GM19239 (cell line): ENCODE measurements around the gene SLCO6A1.
A peak's percentile ranks its signal among the peaks of the same experiment; 100 is the strongest.
"Not testable (repeated sequence)": the region's sequence is repeated elsewhere in the genome, so short reads cannot be mapped to it uniquely, and the experiment has no call there.

Experiments
- DNase-seq: peaks from one replicate; pipeline ENCODE4 v3.0.0; 2011; ENCODE audit warnings: low spot score; ENCODE audit not compliant: insufficient read length
- FAIRE-seq: peaks from 2 replicates; lab custom pipeline; 2011; peaks lifted over from hg19 to GRCh38; lab: Jason Lieb, UNC

Gene SLCO6A1

GRCh38 chr5:102498271-102499034 lies at the start of gene SLCO6A1:
Gene SLCO6A1 (minus strand): TSS chr5:102499001. CDS start chr5:102498844, 157 bp downstream.
- FAIRE-seq (no peak), DNase-seq (no peak)

DNA sequence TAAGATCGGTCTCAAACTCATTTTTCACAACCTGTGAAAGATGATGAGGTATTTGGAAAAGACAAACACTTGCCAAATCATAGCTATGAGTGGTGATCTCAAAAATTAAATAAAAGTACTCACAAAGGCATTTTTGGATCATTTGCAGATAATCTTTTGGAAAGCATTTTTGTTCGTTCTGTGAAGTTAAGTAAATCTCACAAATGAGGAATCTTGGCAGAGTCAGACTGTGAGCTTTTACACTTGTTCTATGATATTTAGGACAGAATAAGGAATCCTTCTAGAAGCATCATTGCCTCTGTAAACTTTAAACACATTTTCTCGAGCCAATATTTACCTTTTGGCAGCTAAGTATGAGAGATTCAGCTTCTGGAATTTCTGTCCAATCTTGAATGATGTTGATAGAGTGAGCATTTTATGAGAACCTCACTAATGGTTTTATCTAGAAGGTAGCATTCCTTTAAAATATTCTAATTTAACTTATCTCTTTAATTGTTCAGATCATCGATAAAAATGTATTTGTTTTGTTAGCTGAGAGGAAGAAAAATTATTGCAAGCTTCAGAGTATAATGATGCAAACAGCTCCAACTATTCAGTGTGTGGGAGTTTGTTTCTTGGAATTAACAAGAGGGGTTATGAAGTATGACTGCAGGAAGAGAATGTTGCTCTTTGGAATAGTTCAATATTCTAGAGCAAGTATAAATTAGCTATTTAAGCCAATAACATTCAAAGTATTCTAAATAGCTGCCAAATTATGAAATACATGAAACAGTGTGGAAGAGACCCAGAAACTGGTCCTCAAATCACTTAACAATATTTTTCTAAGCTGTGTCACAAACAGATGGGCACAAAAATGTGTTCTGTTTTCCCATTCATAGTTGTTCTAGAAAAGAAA lies 48.6 kb upstream of the SLCO6A1 start:
- FAIRE-seq: no peak
- DNase-seq: no peak

DNA sequence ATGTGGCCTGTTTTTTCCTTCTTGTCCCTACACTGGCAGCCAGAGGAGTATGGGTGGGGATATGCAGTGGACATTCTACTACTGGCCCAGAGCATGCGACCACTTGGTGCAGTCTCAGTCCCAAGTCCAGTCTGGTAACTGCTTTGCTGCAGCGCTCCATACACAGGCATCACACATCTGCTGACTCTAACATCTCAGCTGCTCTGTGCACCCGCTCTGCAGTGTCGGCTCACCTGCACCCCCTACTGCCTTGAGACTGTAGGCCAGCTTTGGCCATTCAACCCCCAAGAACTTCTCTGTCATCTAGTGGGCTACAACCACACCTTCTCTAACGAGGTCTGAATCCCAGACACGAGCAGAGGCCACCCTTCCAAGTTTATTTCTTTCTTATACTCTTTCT lies 46.4 kb upstream of the SLCO6A1 start:
- FAIRE-seq (no peak), DNase-seq (no peak)

GRCh38 chr5:102542057-102542456 lies 43.3 kb upstream of the SLCO6A1 start:
- DNase-seq (no peak), FAIRE-seq (no peak)

- DNase-seq (no peak), FAIRE-seq (no peak)
These were observed 41.4 kb upstream of the SLCO6A1 start for GRCh38 chr5:102539996-102540728.

DNA sequence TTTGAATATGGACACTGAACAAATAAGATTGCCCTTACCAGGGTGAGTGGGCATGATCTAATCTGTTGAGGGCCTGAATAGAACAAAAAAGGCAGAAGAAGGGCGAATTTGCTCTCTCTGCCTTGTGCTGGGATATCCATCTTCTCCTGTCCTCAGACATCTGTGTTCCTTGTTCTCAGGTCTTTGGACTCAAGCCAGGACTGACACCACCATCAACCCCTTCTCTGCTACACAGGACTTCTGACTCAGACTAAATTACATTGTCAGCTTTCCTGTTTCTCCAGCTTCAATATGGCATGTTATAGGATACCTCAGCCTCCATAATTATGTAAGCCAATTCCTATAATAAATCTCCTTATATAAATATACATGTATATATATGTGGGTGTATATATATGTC lies 40.8 kb upstream of the SLCO6A1 start:
- FAIRE-seq: no peak
- DNase-seq: no peak

- FAIRE-seq (no peak), DNase-seq (no peak)
These were observed 38.2 kb upstream of the SLCO6A1 start for GRCh38 chr5:102537011-102537410.

GRCh38 chr5:102536323-102536928 lies 37.6 kb upstream of the SLCO6A1 start:
- no peak for FAIRE-seq
- no peak for DNase-seq

- FAIRE-seq: no peak
- DNase-seq: no peak
These were observed 33.3 kb upstream of the SLCO6A1 start for GRCh38 chr5:102532123-102532522.

GRCh38 chr5:102531506-102531905 lies 32.7 kb upstream of the SLCO6A1 start:
- FAIRE-seq: no peak
- DNase-seq: no peak

DNA sequence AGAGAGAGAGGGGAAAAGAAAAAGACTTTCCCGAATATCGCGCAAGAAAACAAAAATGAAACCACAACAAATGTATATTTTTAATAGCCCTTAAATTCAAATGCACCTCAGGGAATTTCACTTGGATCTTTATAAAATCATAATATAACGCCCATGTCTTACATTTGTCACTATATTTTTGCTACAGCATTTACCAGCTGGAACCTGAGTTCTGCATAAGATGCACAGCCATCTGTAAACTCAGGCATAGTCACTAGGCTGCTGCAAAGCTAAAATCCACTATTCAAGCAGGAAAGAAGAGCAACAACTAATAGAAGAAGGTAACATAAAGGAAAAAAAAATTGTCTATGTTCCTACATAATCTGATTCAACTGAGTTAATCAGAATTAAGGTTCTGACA lies 30.6 kb upstream of the SLCO6A1 start:
- DNase-seq: no peak
- no peak for FAIRE-seq

DNA sequence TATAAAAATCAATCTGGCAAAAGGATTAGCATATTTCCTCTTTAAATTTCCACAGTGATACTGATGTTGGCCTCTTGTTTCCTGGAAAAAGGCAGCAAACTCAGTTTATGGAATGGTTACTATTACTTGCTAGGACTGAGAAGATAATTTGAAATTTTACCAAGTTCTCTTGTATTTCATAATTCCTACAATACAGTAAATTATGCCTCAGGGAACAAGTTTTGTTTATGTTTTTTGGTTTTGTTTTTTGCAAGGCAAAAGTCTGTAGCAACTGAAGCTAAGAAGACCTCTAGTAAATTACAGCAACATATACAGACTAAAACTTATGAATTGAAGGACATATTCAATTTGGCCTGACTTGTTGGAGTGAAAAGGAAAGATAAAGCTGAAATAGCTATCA lies 30.2 kb upstream of the SLCO6A1 start:
- FAIRE-seq: no peak

DNA sequence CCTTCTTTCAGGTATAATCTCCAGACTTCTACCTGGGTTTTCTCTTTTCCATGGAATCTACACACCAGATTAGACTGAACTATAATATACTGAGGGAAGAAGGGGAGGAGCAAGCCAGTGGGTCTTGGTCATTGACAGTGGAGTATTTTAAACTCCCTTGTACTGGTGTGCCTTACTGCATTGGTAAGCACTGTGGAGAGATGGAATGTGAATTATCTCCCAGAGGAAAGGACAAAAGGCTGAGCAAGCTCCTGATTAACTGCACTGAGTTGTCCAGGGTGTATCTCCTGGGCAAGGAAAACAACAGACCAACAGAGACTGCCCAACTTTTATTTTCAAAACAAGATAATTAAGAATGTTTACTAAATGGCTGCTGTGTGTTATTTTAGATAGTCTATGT lies 29.8 kb upstream of the SLCO6A1 start:
- no peak for FAIRE-seq
- DNase-seq: no peak

More for the DNA sequence above, 30.2 kb upstream of the SLCO6A1 start:
- DNase-seq: no peak

GRCh38 chr5:102527547-102527946 lies 28.7 kb upstream of the SLCO6A1 start:
- no peak for DNase-seq
- no peak for FAIRE-seq

DNA sequence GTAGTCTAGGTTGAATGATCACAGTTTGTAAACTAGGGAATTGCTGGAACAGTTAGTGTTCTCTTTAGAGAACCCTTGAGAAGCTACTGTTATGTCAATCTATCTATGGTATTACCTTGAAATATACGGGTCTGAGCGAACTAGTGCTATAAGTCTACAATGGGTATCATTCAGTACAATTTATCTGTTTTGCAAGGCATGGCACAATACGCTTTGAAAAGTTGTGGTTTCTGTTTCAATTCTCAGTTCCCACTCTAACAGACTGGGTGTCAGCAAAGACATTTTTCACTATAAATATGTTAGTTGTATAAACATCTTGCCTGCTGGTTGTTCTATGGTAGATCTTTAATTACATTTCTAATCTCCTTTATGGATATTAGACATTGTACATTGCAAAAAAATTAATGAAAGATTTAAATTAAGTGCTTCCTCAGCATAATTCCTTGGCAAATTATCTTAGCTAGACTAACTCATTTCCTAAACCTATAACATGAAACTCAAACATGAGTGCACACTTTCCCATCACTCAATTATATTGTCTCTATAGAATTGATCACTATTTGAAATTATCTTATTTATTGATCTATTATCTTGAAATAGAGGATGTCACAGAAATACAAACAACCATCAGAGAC lies 24.9 kb upstream of the SLCO6A1 start:
- DNase-seq (peak; percentile 12), FAIRE-seq (peak; percentile 79)

GRCh38 chr5:102511666-102512065 lies 12.9 kb upstream of the SLCO6A1 start:
- FAIRE-seq: no peak
- DNase-seq: no peak

DNA sequence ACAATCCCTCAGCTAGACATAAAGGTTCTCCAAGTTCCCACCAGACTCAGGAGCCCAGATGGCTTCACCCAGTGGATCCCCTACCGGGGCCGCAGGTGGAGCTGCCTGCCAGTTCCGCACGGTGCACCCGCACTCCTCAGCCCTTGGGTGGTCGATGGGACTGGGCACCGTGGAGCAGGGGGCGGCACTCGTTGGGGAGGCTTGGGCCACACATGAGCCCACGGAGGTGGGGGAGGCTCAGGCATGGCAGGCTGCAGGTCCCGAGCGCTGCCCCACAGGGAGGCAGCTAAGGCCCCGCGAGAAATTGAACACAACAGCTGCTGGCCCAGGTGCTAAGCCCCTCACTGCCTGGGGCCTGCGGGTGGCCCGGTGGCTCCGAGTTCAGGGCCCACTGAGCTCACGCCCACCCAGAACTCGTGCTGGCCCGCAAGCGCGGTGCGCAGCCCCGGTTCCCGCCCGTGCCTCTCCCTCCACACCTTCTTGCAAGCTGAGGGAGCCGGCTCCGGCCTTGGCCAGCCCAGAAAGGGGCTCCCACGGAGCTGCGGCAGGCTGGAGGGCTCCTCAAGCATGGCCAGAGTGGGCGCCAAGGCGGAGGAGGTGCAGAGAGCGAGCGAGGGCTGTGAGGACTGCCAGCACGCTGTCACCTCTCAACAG lies 7.4 kb downstream of the SLCO6A1 start:
- not testable (repeated sequence) for FAIRE-seq, DNase-seq

DNA sequence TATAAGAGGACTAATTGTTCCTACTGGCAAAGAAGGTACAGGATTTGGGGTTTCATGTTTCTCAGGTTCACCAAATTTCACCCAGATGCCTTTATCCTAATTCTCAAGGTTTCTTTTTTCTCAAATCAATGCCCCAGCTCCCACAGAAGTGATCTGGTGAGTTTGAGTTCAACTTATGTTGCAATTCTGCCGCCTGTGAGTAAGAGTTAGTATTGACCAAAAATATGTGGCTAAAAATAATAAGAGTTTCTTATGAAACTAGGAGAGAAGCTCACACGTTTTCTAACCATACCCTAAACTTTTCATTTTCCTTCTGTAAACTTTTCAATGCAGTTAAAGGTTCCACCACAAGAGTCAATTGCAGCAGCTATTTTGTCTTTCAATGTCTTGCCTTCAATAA lies 15.1 kb downstream of the SLCO6A1 start:
- no peak for DNase-seq
- FAIRE-seq: no peak

DNA sequence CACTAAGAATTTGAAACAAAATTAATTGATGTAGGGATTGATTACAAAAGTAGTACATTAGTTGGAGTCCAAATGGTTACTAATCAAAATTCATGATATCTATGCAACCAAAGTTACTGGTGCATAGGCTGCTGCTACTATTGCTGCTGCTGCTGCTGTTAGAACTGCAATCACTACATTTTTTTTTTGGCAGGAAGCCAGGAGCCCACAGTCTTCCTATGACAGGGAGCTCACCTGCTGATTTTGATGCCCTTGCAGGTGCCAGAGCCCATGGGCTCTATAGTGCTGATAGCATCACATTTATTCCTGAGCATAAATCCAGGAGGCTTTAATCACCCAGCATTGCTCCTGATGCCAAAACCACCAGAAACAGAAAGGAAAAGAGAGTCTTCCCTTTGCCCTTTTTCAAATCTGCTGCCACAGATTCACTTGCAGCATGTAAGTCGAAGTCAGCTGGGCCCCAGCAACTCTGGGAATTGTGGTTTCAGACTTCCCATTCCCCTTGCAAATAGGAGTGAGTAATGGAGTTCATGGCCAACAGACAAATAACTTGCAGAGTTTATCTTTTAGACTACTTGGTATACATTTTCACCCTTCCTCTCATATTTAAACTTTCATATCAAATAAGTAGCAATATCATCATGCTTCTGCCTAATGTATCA lies 17.6 kb downstream of the SLCO6A1 start:
- DNase-seq (no peak), FAIRE-seq (no peak)
